MG63 (cell line): ENCODE measurements around the gene ALDH2. TPM values are rescaled to one million over a fixed set of nuclear protein-coding genes. Genes with fewer than 3 reads are reported as not detected.
"Not testable (repeated sequence)": the region's sequence is repeated elsewhere in the genome, so short reads cannot be mapped to it uniquely, and the experiment has no call there.

ENCODE experiments used
- DNase-seq: peaks from one replicate; pipeline ENCODE4 v3.0.0-alpha.2; 2020
- H3K27me3 ChIP-seq: fragments of 250-450 bp; sonication (Bioruptor Pico); 2 replicates; pipeline ENCODE4 v1.5.1; 2020; ENCODE audit warnings: mild to moderate bottlenecking, moderate library complexity
- H3K36me3 ChIP-seq: fragments of 250-450 bp; sonication (Bioruptor Pico); 2 replicates; pipeline ENCODE4 v1.5.1; 2020; ENCODE audit warnings: mild to moderate bottlenecking, moderate library complexity
- H3K4me3 ChIP-seq: fragments of 250-450 bp; sonication (Bioruptor Pico); 2 replicates; pipeline ENCODE4 v1.5.1; 2020; ENCODE audit warnings: mild to moderate bottlenecking, moderate library complexity
- H3K9me3 ChIP-seq: fragments of 250-450 bp; sonication (Bioruptor Pico); 2 replicates; pipeline ENCODE4 v1.5.1; 2020; ENCODE audit warnings: mild to moderate bottlenecking, moderate library complexity
- total RNA-seq: library from RNA; depleted of rRNA; stranded (reverse); fragments of >200 nt; shearing (Covaris generic); gene quantifications from 2 replicates; pipeline ENCODE4 v1.2.3, GENCODE V29; 2014; ENCODE audit warnings: low replicate concordance

Gene ALDH2
- total RNA-seq, 1 experiment from 2014 or later, result 61.9 TPM

DNA sequence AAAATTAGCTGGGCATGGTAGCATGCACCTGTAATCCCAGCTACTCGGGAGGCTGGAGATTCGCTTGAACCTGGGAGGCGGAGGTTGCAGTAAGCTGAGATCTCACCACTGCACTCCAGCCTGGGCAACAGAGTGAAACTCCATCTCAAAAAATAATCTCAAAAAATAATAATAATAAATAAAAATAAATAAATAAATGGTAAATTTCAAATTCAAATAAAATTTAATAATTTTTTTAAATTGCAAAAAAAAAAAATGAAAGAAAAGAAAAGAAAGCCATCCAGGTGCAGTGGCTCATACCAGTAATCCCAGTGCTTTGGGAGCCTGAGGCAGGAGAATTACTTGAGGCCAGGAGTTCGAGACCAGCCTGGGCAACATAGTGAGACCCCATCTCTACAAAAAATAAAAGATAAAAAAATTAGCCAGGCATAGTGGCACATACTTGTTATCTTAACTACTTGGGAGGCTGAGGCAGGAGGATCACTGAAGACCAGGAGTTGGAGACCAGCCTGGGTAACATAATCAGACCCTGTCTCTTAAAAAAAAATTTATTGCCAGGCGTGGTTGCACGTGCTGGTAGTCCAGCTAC, 36.4 kb downstream of the ALDH2 start:
- H3K9me3 ChIP-seq, result no peaks in the 10 kb centered on the region
- no peak overlapping the region for H3K4me3 ChIP-seq
- no peaks in the 10 kb centered on the region for H3K27me3 ChIP-seq
- no peak for DNase-seq
- peaks cover 14% of the 10 kb centered on the region for H3K36me3 ChIP-seq

DNA sequence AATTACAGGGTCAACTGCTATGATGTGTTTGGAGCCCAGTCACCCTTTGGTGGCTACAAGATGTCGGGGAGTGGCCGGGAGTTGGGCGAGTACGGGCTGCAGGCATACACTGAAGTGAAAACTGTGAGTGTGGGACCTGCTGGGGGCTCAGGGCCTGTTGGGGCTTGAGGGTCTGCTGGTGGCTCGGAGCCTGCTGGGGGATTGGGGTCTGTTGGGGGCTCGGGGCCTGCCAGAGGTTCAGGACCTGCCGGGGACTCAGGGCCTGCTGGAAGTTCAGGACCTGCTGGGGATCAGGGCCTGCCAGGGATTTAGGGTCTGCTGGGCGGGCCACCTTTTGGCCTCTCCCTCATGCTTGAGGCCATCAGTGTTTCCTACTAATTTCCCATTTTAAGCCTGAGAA, 37.1 kb downstream of the ALDH2 start:
- no peaks in the 10 kb centered on the region for H3K9me3 ChIP-seq
- no peak for DNase-seq
- H3K27me3 ChIP-seq, result no peaks in the 10 kb centered on the region
- peaks cover 14% of the 10 kb centered on the region for H3K36me3 ChIP-seq
- no peak overlapping the region for H3K4me3 ChIP-seq

DNA sequence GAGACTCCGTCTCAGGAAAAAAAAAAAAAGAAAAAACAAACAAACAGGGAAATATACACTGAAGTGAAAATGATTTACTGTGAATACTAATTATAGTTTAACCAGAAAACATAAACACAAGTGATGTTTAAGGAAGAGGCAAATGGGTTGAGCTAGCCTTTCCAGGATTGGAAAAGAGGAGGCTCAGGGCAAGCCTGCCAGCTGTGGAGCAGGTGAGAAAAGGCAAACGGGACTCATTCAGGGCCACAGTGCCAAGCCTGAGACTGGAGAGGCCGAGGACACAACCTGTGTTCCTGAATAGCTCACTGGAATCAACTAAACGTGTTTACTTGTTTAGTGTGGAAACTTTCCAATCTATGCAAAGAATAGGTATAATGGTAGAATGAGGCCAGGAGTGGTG, 39.6 kb downstream of the ALDH2 start:
- Histone ChIP-seq H3K27me3 (no peaks in the 10 kb centered on the region), H3K9me3 (no peaks in the 10 kb centered on the region), H3K36me3 (peaks cover 3% of the 10 kb centered on the region; the same call in 1 of the 2 replicates), H3K4me3 (no peak overlapping the region)
- no peak for DNase-seq

DNA sequence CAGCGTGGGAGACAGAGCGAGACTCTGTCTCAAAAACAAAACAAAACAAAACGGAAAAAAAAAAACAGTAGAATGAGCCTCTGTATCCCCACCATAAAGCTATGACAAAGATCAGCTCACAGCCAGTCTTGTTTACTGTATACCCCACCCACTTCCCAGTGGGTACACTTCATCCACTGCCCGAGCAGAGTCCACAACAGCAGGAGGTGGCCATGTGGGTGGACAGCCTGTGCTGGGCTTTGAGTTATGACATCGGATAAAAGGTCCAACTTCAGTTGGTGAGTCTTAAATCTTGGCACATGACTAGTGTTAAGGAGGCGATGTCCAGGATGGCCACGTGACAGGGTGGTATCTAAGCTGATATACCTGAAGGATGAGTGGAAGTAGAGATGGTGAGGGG, 40.5 kb downstream of the ALDH2 start:
- H3K4me3 ChIP-seq, result no peak overlapping the region
- no peak for DNase-seq
- H3K9me3 ChIP-seq, result no peaks in the 10 kb centered on the region
- no peaks in the 10 kb centered on the region for H3K27me3 ChIP-seq
- peaks cover 3% of the 10 kb centered on the region; the same call in 1 of the 2 replicates for H3K36me3 ChIP-seq

DNA sequence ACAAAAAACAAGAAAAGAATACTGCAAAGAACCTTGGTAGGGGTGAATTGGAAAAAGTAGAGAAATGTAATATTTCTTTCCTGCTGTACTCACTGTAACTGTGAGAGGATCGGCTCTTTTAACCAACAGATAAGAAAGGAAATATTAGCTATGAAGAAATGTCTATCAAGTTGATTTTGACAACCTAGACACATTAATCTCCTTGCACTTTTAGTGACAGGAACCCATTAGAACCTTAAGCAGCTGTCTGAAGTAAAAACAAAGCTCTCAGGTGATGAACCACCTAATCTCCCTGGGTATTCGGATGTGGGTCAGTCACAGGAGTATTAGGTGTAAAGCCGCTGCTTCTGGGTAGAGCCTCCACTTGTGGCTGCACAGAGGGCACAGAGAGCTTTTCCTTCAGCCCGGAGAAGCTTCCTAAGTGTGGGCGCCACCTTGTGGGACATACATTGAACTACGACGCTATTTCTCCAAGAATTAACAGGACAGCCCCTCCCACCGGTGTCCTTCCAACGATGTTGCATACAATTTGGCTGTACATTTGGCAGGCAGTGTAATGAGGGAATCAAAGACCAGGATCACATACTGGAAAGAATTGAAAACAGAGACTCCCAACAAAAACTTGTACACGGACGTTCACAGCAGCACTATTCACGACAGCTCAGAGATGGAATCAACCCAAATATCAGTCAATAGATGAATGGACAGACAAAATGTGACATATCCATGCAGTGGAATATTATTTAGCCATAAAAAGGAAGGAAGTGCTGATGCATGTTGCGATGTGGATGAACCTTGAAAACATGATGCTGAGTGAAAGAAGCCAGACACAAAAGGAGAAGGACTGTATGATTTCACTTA, 46.4 kb downstream of the ALDH2 start:
- no peak overlapping the region for H3K4me3 ChIP-seq
- no peaks in the 10 kb centered on the region; the same call in 1 of the 2 replicates for H3K27me3 ChIP-seq
- peak; percentile 61 for DNase-seq
- H3K36me3 ChIP-seq, result peaks cover 3% of the 10 kb centered on the region; the same call in 1 of the 2 replicates
- no peaks in the 10 kb centered on the region for H3K9me3 ChIP-seq

DNA sequence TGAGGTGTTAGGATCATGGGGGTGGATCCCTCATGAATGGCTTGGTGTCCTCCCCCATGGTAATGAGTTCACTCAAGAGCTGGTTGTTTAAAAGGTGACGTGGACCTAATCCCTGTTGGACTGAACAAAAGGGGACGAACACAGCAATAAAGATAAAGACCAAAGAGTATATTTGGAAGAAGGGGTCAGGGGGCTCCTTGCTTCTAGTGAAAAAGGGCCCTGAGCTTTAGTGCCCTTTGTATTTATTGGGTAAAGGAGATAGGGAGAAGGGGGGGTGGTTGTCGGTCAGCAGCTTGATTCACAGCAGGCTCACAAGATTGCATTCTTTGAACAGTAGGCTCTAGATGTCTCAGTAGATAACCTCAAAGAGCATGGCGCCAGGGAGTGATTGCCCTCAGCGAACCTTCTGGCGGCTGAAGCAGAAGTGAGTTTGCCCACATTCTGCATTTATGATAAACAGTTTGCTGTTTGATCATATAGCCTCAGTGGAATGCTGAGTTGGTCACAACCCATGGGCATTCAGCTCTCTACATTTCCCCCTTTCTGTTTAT, 49.4 kb downstream of the ALDH2 start:
- Histone ChIP-seq H3K4me3 (no peak overlapping the region), H3K27me3 (no peaks in the 10 kb centered on the region; the same call in 1 of the 2 replicates), H3K36me3 (no peaks in the 10 kb centered on the region), H3K9me3 (no peaks in the 10 kb centered on the region)
- DNase-seq, result no peak

DNA sequence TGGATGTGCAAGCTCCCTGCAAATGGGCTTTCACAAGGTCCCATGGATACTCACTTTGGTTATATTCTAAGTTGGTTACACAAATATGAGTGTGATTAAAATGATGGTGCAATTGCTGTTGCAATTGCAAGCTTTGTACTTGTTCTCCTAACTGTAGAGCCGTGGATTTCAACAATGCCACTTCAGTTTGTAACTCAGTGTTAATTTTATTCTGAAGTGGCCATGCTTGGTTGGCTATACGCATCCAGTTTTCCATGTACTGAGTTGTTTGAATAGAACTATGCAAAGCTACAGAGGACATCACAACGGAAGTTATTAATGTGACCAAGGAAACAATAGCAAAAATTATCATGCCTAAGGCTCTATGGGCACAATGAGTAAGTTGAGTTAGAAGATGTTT, 50.2 kb downstream of the ALDH2 start:
- H3K9me3 ChIP-seq, H3K27me3 ChIP-seq, H3K36me3 ChIP-seq, DNase-seq, H3K4me3 ChIP-seq: not testable (repeated sequence)

DNA sequence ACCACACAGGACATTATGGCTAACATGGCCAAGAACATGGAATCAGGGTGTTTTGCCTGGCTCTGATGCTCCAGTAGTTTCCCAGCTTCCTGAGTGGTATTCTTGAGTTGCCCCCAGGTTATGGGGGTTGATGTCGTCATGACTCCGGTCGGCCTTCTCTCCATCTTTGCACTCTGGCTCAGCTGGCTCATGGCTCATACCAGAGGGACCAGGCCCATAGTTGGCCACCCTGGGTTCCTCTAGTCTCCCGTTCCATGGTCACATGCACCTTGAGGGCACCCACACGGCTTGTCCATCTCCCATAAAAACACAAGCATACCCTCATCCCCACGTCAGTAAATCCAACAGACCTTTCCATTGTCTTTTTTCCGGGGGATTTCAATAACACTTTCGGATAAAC, 51.6 kb downstream of the ALDH2 start:
- Histone ChIP-seq H3K27me3 (peaks cover 18% of the 10 kb centered on the region), H3K4me3 (no peak overlapping the region), H3K9me3 (no peaks in the 10 kb centered on the region), H3K36me3 (no peaks in the 10 kb centered on the region)
- DNase-seq, result no peak

DNA sequence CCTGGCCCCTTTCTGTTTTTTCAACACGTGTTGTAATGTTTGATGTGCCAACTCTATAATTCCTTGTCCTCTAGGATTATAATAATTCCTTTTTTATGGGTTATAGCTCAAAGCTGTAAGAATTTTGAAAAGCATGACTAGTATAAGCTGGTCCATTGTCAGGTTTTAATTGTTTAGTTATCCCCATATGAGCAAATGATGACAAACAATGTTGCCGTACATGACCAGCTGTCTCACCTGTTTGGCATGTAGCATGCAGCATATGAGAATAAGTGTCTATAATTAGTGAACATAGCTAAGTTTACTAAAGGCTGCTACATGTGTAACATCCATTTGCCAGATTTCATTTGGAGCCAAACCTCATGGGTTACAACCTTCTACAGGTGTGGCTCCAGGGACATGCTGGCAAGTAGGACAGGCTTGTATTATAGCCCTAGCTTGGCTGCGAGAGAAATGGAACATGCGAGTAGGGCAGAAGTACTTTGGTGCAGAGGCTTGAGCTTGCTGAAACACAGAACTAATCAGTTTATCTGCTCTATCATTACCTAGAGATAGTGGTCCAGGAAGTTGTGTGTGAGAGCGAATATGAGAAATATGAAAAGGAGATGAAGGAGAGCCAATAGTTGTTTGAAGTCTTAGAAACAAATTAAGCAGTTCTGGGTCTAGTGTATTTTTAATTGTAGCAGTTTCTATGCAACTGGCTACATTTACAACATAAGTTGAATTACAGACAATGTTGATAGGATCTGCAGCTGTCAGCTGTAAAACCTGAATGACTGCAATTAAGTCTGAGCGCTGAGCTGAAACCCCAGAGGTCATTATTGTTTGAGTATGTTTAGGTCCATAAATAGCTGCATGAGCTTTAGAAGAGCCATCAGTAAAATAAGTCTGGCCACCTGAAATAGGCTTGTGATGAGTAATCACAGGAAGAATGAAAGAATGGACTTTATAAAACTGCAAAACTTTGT, 52.7 kb downstream of the ALDH2 start:
- peaks cover 19% of the 10 kb centered on the region for H3K27me3 ChIP-seq
- no peak for DNase-seq

DNA sequence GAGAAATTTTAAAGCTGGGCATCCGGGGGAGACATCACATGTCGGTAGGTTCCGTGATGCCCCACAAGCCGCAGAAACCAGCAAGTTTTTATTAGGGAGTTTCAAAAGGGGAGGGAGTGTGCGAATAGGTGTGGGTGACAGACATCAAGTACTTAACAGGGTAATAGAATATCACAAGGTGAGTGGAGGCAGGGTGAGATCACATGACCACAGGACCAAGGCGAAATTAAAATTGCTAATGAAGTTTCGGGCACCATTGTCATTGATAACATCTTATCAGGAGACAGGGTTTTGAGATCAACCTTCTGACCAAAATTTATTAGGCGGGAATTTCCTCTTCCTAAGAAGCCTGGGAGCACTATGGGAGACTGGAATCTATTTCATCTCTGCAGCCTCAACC, 54.1 kb downstream of the ALDH2 start:
- H3K27me3 ChIP-seq, result peaks cover 19% of the 10 kb centered on the region
- not testable (repeated sequence) for H3K9me3 ChIP-seq, H3K4me3 ChIP-seq, DNase-seq, H3K36me3 ChIP-seq

More for the DNA sequence above, 52.7 kb downstream of the ALDH2 start:
- Histone ChIP-seq H3K4me3 (no peak overlapping the region), H3K36me3 (no peaks in the 10 kb centered on the region), H3K9me3 (no peaks in the 10 kb centered on the region)

DNA sequence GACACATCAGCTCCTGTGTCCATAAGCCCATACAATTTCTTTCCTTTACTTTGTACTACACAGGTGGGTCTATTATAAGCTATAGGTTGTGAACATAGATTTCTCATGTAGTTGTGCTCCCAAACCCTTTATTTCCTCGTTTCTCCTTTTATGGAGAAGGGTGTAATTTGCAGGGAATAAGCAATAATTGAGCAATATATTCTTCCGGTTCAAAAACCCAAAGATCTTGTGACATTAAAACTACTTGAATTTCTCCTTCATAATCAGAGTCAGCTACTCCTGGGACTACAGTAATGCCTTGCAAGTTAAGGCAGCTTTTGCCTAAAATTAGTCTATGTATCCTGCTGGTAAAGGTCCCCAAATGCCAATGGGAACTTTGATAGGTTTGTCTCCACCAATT, 56.2 kb downstream of the ALDH2 start:
- Histone ChIP-seq H3K36me3 (no peaks in the 10 kb centered on the region), H3K9me3 (no peaks in the 10 kb centered on the region), H3K27me3 (peaks cover 19% of the 10 kb centered on the region), H3K4me3 (no peak overlapping the region)
- DNase-seq, result no peak

DNA sequence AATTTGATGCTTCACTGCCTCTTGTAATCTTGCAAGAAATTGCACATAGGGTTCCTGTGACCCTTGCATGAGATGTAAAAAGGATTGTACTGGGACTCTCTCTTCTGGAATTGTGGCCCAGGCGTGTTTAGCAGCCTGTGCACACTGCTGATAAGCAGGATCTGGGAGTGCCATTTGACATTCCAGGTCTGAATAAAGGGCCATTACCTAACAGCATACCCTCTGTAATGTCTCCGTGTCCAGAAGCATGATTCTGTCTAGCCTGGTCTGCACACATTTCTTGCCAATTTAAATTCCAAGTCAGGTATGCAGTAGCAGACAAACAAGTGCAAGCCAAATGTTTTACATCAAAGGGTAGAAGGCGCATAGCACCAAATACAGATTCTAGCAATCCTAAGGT, 57.2 kb downstream of the ALDH2 start:
- no peaks in the 10 kb centered on the region for H3K9me3 ChIP-seq
- H3K27me3 ChIP-seq, result peaks cover 19% of the 10 kb centered on the region
- H3K4me3 ChIP-seq, result no peak overlapping the region
- no peak for DNase-seq
- no peaks in the 10 kb centered on the region for H3K36me3 ChIP-seq

DNA sequence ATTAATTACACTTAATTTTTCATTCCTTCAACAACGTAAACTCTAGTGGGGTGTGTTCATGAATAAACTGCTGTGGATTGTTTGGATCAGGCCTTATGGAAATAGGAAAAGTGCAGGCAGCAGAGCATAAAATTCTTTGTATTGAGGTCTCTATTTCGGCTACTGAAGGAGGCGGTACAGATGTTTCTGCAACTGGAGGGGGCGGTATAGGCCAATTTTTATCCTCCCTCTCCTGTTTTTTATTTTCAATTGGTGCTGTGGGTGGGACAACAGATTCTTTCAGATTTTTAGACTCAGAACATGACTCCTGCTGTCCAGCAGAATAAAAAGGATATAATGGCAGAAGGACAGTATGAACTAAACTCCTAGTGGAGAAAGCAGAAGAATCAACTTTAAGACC, 57.6 kb downstream of the ALDH2 start:
- DNase-seq, H3K9me3 ChIP-seq, H3K36me3 ChIP-seq, H3K4me3 ChIP-seq: not testable (repeated sequence)
- H3K27me3 ChIP-seq, result peaks cover 19% of the 10 kb centered on the region

DNA sequence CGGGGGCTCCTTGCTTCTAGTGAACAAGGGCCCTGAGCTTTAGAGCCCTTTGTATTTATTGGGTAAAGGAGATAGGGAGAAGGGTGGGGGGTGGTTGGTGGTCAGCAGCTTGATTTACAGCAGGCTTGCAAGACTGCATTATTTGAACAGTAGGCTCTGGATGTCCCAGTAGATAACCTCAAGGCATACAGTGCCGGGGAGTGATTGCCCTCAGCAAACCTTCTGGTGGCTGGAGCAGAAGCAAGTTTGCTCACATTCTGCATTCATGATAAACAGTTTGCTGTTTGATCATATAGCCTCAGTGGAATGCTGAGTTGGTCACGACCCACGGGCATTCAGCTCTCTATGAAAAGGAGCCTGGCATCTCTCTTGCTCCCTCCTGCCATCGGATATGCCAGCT, 58.8 kb downstream of the ALDH2 start:
- H3K9me3 ChIP-seq, result no peaks in the 10 kb centered on the region
- no peaks in the 10 kb centered on the region for H3K36me3 ChIP-seq
- H3K27me3 ChIP-seq, result peaks cover 19% of the 10 kb centered on the region
- H3K4me3 ChIP-seq, result no peak overlapping the region
- DNase-seq, result no peak

DNA sequence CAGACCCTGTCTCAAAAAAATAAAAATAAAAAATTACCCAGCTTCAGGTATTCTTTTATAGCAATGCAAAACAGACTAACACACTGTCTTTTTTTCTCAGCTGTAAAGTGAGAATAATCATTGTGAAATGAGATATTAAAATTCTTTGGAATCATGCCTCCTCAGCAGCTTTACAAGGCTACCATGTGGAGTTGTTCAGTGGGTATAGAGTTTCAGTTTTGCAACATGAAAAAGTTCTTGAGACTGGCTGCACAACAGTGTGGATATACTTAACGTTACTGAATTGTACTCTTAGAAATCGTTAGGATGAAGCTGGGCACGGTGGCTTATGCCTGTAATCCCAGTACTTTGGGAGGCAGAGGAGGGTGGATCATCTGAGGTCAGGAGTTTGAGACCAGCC, 59.6 kb downstream of the ALDH2 start:
- Histone ChIP-seq H3K4me3 (no peak overlapping the region), H3K9me3 (no peaks in the 10 kb centered on the region), H3K36me3 (no peaks in the 10 kb centered on the region), H3K27me3 (peaks cover 18% of the 10 kb centered on the region)
- no peak for DNase-seq

DNA sequence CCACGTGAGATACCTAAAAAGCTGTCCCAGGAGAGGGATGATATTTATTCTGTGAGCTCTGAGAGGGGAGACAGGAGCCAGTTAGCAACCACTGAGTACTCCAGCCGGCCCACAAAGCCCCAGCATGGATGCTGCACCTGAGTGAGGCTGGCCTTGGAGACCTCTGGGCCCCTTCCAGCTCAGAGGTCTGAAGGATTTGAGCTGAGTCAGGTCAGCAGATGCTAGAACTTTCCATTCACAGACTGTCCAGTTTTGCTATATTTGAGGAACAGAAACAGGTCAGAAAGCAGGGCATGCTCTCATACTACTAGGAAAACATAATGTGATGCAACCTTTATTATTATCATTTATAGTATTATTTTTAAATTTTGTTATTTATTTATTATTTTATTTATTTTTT, 60.3 kb downstream of the ALDH2 start:
- no peaks in the 10 kb centered on the region for H3K36me3 ChIP-seq
- DNase-seq, result no peak
- H3K4me3 ChIP-seq, result no peak overlapping the region
- H3K9me3 ChIP-seq, result no peaks in the 10 kb centered on the region
- peaks cover 11% of the 10 kb centered on the region for H3K27me3 ChIP-seq

DNA sequence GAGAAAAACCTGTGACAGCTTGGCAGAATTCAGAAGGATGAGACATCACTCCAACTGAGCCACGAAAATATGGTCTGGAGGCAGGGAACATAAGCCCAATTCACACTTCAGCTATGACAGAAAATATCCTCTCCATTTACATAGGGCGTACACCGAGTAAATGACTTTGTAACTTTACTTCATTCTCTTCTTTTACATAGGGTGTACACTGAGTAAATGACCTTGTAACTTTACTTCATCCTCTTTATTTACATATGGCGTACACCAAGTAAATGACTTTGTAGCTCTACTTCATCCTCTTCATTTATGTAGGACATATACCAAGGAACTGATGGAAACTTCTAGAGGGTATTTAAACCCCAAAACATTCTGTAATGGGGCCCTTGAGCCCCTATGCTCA, 61.2 kb downstream of the ALDH2 start:
- peaks cover 2% of the 10 kb centered on the region; the same call in 1 of the 2 replicates for H3K27me3 ChIP-seq
- no peak for DNase-seq

More for the DNA sequence above, 61.2 kb downstream of the ALDH2 start:
- Histone ChIP-seq H3K36me3 (no peaks in the 10 kb centered on the region), H3K4me3 (no peak overlapping the region), H3K9me3 (no peaks in the 10 kb centered on the region)
